Kidney (tissue), 14 donors: Measurements from ENCODE around the gene ZNF281. TPM values are rescaled to one million over a fixed set of nuclear protein-coding genes. Genes with fewer than 3 reads are reported as not detected.

Source experiments
- DNase-seq, 5 donors: peaks; one replicate each; pipeline ENCODE4 v3.0.0-alpha.2; 2013 to 2020
- FAIRE-seq: peaks from 2 replicates; lab custom pipeline; 2012; peaks lifted over from hg19 to GRCh38; lab: Jason Lieb, UNC
- H3K27ac ChIP-seq, 2 donors: one replicate each; pipeline ENCODE4 v1.7.0; 2013; ENCODE audit warnings: low read depth in 2 of 2, low read length in 2 of 2, inconsistent platforms in 1 of 2
- H3K27me3 ChIP-seq: one replicate; pipeline ENCODE4 v1.7.1; 2013; ENCODE audit warnings: low read length, inconsistent platforms; ENCODE audit not compliant: control insufficient read depth, insufficient read depth
- H3K36me3 ChIP-seq, 3 donors: one replicate each; pipeline versions ENCODE4 v1.7.0 to v1.7.1; 2013; ENCODE audit warnings: low read length in 3 of 3, control low read depth in 1 of 3, inconsistent platforms in 1 of 3; ENCODE audit not compliant: insufficient read depth in 3 of 3, control insufficient read depth in 2 of 3
- H3K4me1 ChIP-seq, 3 donors: one replicate each; pipeline versions ENCODE4 v1.7.0 to v1.7.1; 2013; ENCODE audit warnings: low read length in 3 of 3, inconsistent platforms in 1 of 3, low read depth in 1 of 3; ENCODE audit not compliant: control insufficient read depth in 2 of 3, insufficient read depth in 2 of 3
- H3K4me3 ChIP-seq, 3 donors: one replicate each; pipeline versions ENCODE4 v1.7.0 to v1.8.1; 2013; ENCODE audit warnings: low read length in 3 of 3, control low read depth in 1 of 3, inconsistent platforms in 1 of 3
- H3K9ac ChIP-seq, 3 donors: one replicate each; pipeline versions ENCODE4 v1.7.0 to v1.7.1; 2013; ENCODE audit warnings: low read length in 3 of 3, control low read depth in 1 of 3, inconsistent platforms in 1 of 3
- H3K9me3 ChIP-seq, 3 donors: one replicate each; pipeline versions ENCODE4 v1.7.0 to v1.7.1; 2013; ENCODE audit warnings: low read length in 3 of 3, control low read depth in 1 of 3, inconsistent platforms in 1 of 3; ENCODE audit not compliant: control insufficient read depth in 2 of 3, insufficient read depth in 1 of 3
- intact Hi-C: fragments of 100-400 bp; cut with DNase I; formaldehyde crosslinking; loops from one replicate; pipeline ENCODE4 v1.11.1; 2022
- polyA plus RNA-seq: library from polyadenylated mRNA; stranded (reverse); fragments of 350-450 nt; fragmentation: Illumina TruSeq; extraction: RNeasy Lipid Tissue Mini Kit (QIAGEN cat#74804); gene quantifications from one replicate; pipeline ENCODE4 v1.2.3, GENCODE V29; 2014; ENCODE audit warnings: low read depth, low replicate concordance; ENCODE audit not compliant: insufficient read depth
- total RNA-seq: library from RNA; stranded (reverse); fragmentation: NEBNext Ultra II Directional; extraction: Animal tissue kit (Norgen Biotek cat#: 25700); gene quantifications from one replicate; pipeline ENCODE4 v1.2.1, GENCODE V29; 2021
- TF ChIP-seq, protein P1 (sequence below): IDR thresholded peaks from 3 replicates; pipeline ENCODE4 v1.5.1; 2012; ENCODE audit warnings: mild to moderate bottlenecking, moderate library complexity, borderline replicate concordance; ENCODE audit not compliant: insufficient read depth; ENCODE audit errors: extremely low read depth
- donor health status: control.
- donor health status: control.
- donor health status: control.
- donor health status: control.
- donor health status: control.
- donor health status: DM: yes; HTN: yes; CAD: no.
- donor health status: Normal renal cell carcinoma (clear cell type).

Gene ZNF281
- total and polyA plus RNA-seq, 2 donors from 2014 or later: 4.0 to 13.1 TPM

- Histone ChIP-seq H3K9ac (no peak overlapping the region), H3K27ac (no peak overlapping the region), H3K27me3 (no peaks in the 10 kb centered on the region), H3K4me1 (no peaks in the 10 kb centered on the region), H3K36me3 (no peaks in the 10 kb centered on the region), H3K4me3 (peak overlapping the region in 2 of 3 donors; percentile 61 to 65), H3K9me3 (no peaks in the 10 kb centered on the region)
- DNase-seq (peak in 2 of 5 donors; percentile 13 to 16), FAIRE-seq (no peak)
- TF ChIP-seq, protein P1, sequence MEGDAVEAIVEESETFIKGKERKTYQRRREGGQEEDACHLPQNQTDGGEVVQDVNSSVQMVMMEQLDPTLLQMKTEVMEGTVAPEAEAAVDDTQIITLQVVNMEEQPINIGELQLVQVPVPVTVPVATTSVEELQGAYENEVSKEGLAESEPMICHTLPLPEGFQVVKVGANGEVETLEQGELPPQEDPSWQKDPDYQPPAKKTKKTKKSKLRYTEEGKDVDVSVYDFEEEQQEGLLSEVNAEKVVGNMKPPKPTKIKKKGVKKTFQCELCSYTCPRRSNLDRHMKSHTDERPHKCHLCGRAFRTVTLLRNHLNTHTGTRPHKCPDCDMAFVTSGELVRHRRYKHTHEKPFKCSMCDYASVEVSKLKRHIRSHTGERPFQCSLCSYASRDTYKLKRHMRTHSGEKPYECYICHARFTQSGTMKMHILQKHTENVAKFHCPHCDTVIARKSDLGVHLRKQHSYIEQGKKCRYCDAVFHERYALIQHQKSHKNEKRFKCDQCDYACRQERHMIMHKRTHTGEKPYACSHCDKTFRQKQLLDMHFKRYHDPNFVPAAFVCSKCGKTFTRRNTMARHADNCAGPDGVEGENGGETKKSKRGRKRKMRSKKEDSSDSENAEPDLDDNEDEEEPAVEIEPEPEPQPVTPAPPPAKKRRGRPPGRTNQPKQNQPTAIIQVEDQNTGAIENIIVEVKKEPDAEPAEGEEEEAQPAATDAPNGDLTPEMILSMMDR: no peak
- intact Hi-C loops: no loop called here
Observed at GRCh38 chr1:200437556-200438203, 27.8 kb upstream of the ZNF281 start.

GRCh38 chr1:200437088-200437487 lies 27.3 kb upstream of the ZNF281 start:
- TF ChIP-seq, protein P1: no peak
- no peaks in the 10 kb centered on the region for H3K36me3 ChIP-seq
- H3K27me3 ChIP-seq: no peaks in the 10 kb centered on the region
- H3K4me1 ChIP-seq: no peaks in the 10 kb centered on the region
- H3K9ac ChIP-seq: no peak overlapping the region
- no peak overlapping the region for H3K27ac ChIP-seq
- peak overlapping the region in 2 of 3 donors; percentile 61 to 65 for H3K4me3 ChIP-seq
- FAIRE-seq: no peak
- intact Hi-C loops: no loop called here
- no peak for DNase-seq
- no peaks in the 10 kb centered on the region for H3K9me3 ChIP-seq

- no peaks in the 10 kb centered on the region for H3K9me3 ChIP-seq
- no peak overlapping the region for H3K27ac ChIP-seq
- no peaks in the 10 kb centered on the region for H3K4me1 ChIP-seq
- intact Hi-C loops: no loop called here
- H3K9ac ChIP-seq: no peak overlapping the region
- FAIRE-seq: no peak
- no peaks in the 10 kb centered on the region for H3K27me3 ChIP-seq
- DNase-seq: no peak
- H3K36me3 ChIP-seq: no peaks in the 10 kb centered on the region
- no peak overlapping the region for H3K4me3 ChIP-seq
- TF ChIP-seq, protein P1: no peak
Observed at GRCh38 chr1:200436436-200436835, 26.6 kb upstream of the ZNF281 start.
